Measurements from ENCODE around the gene ANP32E. TPM values are rescaled to one million over a fixed set of nuclear protein-coding genes. Genes with fewer than 3 reads are reported as not detected.

Gene ANP32E
- total and polyA plus RNA-seq, 9 of the 15 experiments (the other 6 are each of a cell fraction or from before 2014, with no cell fraction given), result 60.4 to 197 (median 104) TPM

GRCh38 chr1:150268340-150268704, 32.4 kb upstream of the ANP32E start (continued):
- TF ChIP-seq MGA (IDR thresholded peaks at IDR 0.05) (peak; percentile 78), SAP30 (IDR thresholded peaks at IDR 0.05; ENCODE audit: borderline replicate concordance, insufficient read depth, low read depth, low read length, poor library complexity, severe bottlenecking) (peak; percentile 20), BHLHE40 (IDR thresholded peaks at IDR 0.05; ENCODE audit: low read length) (peak; percentile 30; the same call in 1 of the 2 replicates), ZNF263 (CRISPR knock-in tag; IDR thresholded peaks at IDR 0.05; ENCODE audit: borderline replicate concordance) (no peak), CBFA2T3 (IDR thresholded peaks at IDR 0.05) (no peak), USF1 (CRISPR knock-in tag; IDR thresholded peaks at IDR 0.05) (no peak), CHD1 (IDR thresholded peaks at IDR 0.05; ENCODE audit: low read length) (peak; percentile 54), NR3C1 (CRISPR knock-in tag; IDR thresholded peaks at IDR 0.05) (0 out of 2 replicates have a peak, but pooled peaks have one; percentile 43), ZNF239 (CRISPR knock-in tag; IDR thresholded peaks at IDR 0.05) (no peak), SIN3A (IDR thresholded peaks at IDR 0.05; ENCODE audit: borderline replicate concordance in 2 of 2, control insufficient read depth in 1 of 2, low read depth in 2 of 2, low read length in 2 of 2) (peak in 1 of 2 experiments; percentile 35; a peak in 1 of 4 replicates), PCBP2 (IDR thresholded peaks at IDR 0.05; ENCODE audit: low read depth, low read length, poor library complexity, severe bottlenecking) (no peak), ZNF347 (CRISPR knock-in tag; IDR thresholded peaks at IDR 0.05; ENCODE audit: low read depth) (no peak), NR2C1 (IDR thresholded peaks at IDR 0.05) (no peak), NR2C1 (tag; IDR thresholded peaks at IDR 0.05) (no peak)

Data from K562 (cell line).